K562 (cell line): Measurements from ENCODE around the gene SEPHS2. TPM values are rescaled to one million over a fixed set of nuclear protein-coding genes. Genes with fewer than 3 reads are reported as not detected.
A peak's percentile ranks its signal among the peaks of the same experiment; 100 is the strongest.

Experiments used
- CXXC5 ChIP-seq: fragments of 250-450 bp; sonication (Bioruptor Pico); IDR thresholded peaks from 2 replicates; pipeline ENCODE4 v1.8.0; 2022; ENCODE audit warnings: inconsistent platforms, mild to moderate bottlenecking, moderate library complexity
- MGA ChIP-seq: fragments of 450-650 bp; IDR thresholded peaks from 2 replicates; pipeline ENCODE4 v1.6.1; 2016; ENCODE audit warnings: mild to moderate bottlenecking, moderate library complexity
- MXI1 ChIP-seq: IDR thresholded peaks from 2 replicates; pipeline ENCODE4 v1.6.1; 2011; ENCODE audit warnings: low read depth, mild to moderate bottlenecking, improper control_type of control experiment, low read length
- POLR2AphosphoS2 ChIP-seq: IDR thresholded peaks from 2 replicates; pipeline ENCODE4 v1.6.1; 2012; ENCODE audit warnings: low read length, improper control_type of control experiment
- SMARCB1 ChIP-seq: IDR thresholded peaks from 2 replicates; pipeline ENCODE4 v1.6.1; 2011; ENCODE audit warnings: improper control_type of control experiment, low read depth; ENCODE audit not compliant: insufficient read length
- SNAPC5 ChIP-seq: fragments of 250-450 bp; sonication (Bioruptor Pico); IDR thresholded peaks from 2 replicates; pipeline ENCODE4 v1.8.0; 2021; ENCODE audit warnings: moderate library complexity, mild to moderate bottlenecking, inconsistent platforms
- polyA plus RNA-seq, 8 experiments: library from polyadenylated mRNA; depleted of rRNA in 4 of 8; stranded (reverse) in 5 of 8; unstranded in 3 of 8; fragments of >200 nt; fragmentation: Nextera tagmentation in 2 of 8; fragmentation: Illumina TruSeq in 1 of 8; extraction: Ambion mirVana in 2 of 8; extraction: Trizol in 1 of 8; gene quantifications; 2 replicates each; pipeline versions ENCODE4 v1.2.1 to v1.2.3, GENCODE V29; 2011 to 2014; ENCODE audit warnings: inconsistent platforms in 1 of 8, missing spikeins in 1 of 8
- total RNA-seq, 7 experiments: library from RNA; depleted of rRNA in 6 of 7; stranded (reverse); fragments of >200 nt in 6 of 7; fragmentation: Illumina TruSeq in 2 of 7; extraction: Trizol in 2 of 7; gene quantifications; 2 replicates each; pipeline versions ENCODE4 v1.2.1 to v1.2.3, GENCODE V29; 2011 to 2021; ENCODE audit warnings: low replicate concordance in 1 of 7
- TF ChIP-seq, protein P1 (sequence below): fragments of 250-450 bp; sonication (Bioruptor Pico); IDR thresholded peaks from 2 replicates; pipeline ENCODE4 v1.5.0; 2020; ENCODE audit warnings: mild to moderate bottlenecking
- TF ChIP-seq, protein P2 (sequence below): sonication (generic); formaldehyde crosslinking; IDR thresholded peaks from 2 replicates; pipeline ENCODE4 v1.5.0; 2020; ENCODE audit warnings: missing genetic modification reagents

Gene SEPHS2
- total and polyA plus RNA-seq, 9 of the 15 experiments (the other 6 are each of a cell fraction or from before 2014, with no cell fraction given), result 20.9 to 90.6 (median 43.4) TPM

DNA sequence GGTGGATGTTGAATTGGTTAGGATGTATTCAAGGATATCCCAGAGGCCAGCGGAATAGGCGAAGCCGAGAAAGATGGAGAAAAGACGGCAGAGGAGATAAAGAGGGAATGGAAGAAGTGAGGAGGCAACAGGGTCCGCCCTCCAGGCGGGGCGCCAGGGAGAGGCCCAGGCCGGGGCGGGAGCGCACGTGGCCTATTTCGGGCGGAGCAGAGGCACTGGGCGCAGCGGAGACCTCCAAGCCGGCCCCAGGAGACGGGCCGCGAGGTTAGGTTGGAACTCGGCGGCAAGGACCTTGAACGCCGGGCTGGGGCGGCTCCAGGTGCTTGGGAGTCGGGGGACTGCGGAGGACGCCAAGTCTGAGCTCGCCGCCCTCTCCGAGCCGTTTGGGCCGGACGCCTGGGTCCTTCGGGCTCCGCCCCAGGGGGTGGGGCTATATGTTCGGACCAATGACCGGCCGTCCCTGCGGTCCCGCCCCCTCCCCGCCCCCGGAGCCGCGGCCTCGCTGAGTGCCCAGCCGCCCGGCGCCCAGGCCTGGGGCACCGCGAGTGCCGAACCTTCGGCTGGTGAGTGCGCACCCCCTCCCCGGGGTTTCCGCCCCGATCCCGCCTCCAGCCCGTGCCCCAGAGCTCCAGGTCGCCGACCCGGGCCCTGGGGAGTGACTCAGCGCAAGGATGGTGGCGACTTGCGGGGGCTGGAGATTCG is 38.4 kb downstream of the SEPHS2 start, which contains the start of gene ZNF771 (continued):
- TF ChIP-seq MGA (peak; percentile 93), MXI1 (peak; percentile 82), SMARCB1 (no peak), SNAPC5 (CRISPR knock-in tag) (no peak), CXXC5 (CRISPR knock-in tag) (peak; percentile 86), POLR2AphosphoS2 (no peak)
- TF ChIP-seq, protein P1, sequence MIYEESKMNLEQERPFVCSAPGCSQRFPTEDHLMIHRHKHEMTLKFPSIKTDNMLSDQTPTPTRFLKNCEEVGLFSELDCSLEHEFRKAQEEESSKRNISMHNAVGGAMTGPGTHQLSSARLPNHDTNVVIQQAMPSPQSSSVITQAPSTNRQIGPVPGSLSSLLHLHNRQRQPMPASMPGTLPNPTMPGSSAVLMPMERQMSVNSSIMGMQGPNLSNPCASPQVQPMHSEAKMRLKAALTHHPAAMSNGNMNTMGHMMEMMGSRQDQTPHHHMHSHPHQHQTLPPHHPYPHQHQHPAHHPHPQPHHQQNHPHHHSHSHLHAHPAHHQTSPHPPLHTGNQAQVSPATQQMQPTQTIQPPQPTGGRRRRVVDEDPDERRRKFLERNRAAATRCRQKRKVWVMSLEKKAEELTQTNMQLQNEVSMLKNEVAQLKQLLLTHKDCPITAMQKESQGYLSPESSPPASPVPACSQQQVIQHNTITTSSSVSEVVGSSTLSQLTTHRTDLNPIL (CRISPR knock-in tag), result no peak
- TF ChIP-seq, protein P2, sequence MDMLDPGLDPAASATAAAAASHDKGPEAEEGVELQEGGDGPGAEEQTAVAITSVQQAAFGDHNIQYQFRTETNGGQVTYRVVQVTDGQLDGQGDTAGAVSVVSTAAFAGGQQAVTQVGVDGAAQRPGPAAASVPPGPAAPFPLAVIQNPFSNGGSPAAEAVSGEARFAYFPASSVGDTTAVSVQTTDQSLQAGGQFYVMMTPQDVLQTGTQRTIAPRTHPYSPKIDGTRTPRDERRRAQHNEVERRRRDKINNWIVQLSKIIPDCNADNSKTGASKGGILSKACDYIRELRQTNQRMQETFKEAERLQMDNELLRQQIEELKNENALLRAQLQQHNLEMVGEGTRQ (CRISPR knock-in tag), result peak; percentile 89
